Lower leg skin (tissue), 3 donors: ENCODE data around the gene SEC14L5.

Experiments
- POLR2A ChIP-seq, 2 donors: fragments of 450-650 bp; IDR thresholded peaks; one replicate each; pipeline ENCODE4 v1.6.1; 2016 to 2017; ENCODE audit warnings: antibody characterized with exemption in 2 of 2, mild to moderate bottlenecking in 1 of 2, moderate library complexity in 1 of 2
- TF ChIP-seq, protein P1 (sequence below), 3 donors: fragments of 450-650 bp; IDR thresholded peaks; one replicate each; pipeline ENCODE4 v1.5.1; 2016; ENCODE audit warnings: antibody characterized with exemption in 3 of 3, mild to moderate bottlenecking in 3 of 3, moderate library complexity in 2 of 3

- TF ChIP-seq, protein P1, sequence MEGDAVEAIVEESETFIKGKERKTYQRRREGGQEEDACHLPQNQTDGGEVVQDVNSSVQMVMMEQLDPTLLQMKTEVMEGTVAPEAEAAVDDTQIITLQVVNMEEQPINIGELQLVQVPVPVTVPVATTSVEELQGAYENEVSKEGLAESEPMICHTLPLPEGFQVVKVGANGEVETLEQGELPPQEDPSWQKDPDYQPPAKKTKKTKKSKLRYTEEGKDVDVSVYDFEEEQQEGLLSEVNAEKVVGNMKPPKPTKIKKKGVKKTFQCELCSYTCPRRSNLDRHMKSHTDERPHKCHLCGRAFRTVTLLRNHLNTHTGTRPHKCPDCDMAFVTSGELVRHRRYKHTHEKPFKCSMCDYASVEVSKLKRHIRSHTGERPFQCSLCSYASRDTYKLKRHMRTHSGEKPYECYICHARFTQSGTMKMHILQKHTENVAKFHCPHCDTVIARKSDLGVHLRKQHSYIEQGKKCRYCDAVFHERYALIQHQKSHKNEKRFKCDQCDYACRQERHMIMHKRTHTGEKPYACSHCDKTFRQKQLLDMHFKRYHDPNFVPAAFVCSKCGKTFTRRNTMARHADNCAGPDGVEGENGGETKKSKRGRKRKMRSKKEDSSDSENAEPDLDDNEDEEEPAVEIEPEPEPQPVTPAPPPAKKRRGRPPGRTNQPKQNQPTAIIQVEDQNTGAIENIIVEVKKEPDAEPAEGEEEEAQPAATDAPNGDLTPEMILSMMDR (IDR thresholded peaks at IDR 0.05), result no peak
- TF ChIP-seq POLR2A (IDR thresholded peaks at IDR 0.05), result no peak
Measured at GRCh38 chr16:4966736-4967453, 8.8 kb downstream of the SEC14L5 start.
